ENCODE measurements around the gene HECA.
"Not testable (repeated sequence)": the region's sequence is repeated elsewhere in the genome, so short reads cannot be mapped to it uniquely, and the experiment has no call there.

The HECA gene

DNA sequence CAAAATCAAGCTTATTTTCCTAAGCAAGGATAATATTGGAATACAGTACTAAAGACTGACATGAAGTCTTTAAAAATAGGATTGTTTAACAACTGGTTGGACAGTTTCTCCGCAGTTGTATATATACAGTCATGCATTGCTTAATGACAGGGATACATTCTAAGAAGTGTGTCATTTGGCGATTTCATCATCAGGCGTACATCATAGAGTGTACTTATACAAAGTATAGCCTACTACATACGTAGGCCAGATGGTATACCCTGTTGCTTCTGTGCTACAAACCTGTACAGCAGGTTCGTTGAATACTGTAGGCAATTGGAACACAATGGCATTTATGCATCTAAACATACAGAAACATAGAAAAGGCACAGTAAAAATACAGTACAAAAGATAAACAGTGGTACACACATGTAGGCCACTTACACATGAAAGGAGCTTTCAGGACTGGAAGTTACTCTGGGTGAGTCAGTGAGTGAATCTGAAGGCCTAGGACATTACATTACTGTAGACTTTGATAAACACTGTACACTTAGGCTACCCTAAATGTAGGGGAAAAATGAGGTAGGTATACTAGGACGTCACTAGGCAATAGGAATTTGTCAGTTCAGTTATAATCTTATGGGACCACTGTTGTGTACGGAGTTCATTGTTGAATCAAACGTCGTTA lies 20.1 kb downstream of the HECA start:
- Histone ChIP-seq H3K27me3 (no peaks in the 10 kb centered on the region), H3K36me3 (peaks cover 6% of the 10 kb centered on the region), H3K9me3 (no peaks in the 10 kb centered on the region), H3K4me1 (ENCODE audit: control insufficient read depth in 1 of 2, insufficient read depth in 1 of 2, low read depth in 1 of 2, low read length in 1 of 2) (peaks cover 2 to 7% of the 10 kb centered on the region in 2 experiments), H3K27ac (no peak overlapping the region), H3K4me3 (ENCODE audit: low read depth in 1 of 2, low read length in 1 of 2) (no peak overlapping the region)
- TF ChIP-seq, protein P1, sequence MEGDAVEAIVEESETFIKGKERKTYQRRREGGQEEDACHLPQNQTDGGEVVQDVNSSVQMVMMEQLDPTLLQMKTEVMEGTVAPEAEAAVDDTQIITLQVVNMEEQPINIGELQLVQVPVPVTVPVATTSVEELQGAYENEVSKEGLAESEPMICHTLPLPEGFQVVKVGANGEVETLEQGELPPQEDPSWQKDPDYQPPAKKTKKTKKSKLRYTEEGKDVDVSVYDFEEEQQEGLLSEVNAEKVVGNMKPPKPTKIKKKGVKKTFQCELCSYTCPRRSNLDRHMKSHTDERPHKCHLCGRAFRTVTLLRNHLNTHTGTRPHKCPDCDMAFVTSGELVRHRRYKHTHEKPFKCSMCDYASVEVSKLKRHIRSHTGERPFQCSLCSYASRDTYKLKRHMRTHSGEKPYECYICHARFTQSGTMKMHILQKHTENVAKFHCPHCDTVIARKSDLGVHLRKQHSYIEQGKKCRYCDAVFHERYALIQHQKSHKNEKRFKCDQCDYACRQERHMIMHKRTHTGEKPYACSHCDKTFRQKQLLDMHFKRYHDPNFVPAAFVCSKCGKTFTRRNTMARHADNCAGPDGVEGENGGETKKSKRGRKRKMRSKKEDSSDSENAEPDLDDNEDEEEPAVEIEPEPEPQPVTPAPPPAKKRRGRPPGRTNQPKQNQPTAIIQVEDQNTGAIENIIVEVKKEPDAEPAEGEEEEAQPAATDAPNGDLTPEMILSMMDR (IDR thresholded peaks at IDR 0.05), result no peak

DNA sequence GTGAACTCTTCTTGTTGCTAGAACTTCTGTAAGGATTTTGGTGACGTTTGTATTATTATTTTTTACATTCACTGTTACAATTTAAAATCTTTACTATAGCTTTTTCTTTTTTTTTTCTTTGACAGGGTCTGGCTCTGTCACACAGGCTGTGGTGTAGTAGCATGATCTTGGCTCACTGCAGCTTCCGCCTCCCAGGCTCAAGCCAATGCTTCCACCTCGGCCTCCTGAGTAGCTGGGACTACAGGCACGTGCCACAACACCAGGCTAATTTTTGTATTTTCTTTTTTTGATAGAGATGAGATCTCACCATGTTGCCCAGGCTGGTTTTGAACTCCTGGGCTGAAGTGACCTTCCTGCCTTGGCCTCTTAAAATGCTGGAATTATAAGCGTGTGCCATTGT lies 21.2 kb downstream of the HECA start:
- Histone ChIP-seq H3K9me3 (no peaks in the 10 kb centered on the region), H3K4me1 (ENCODE audit: control insufficient read depth in 1 of 2, insufficient read depth in 1 of 2, low read depth in 1 of 2, low read length in 1 of 2) (no peaks in the 10 kb centered on the region), H3K4me3 (ENCODE audit: low read depth in 1 of 2, low read length in 1 of 2) (no peak overlapping the region), H3K36me3 (peaks cover 6% of the 10 kb centered on the region), H3K27me3 (no peaks in the 10 kb centered on the region), H3K27ac (no peak overlapping the region)
- TF ChIP-seq, protein P1 (IDR thresholded peaks at IDR 0.05), result no peak

DNA sequence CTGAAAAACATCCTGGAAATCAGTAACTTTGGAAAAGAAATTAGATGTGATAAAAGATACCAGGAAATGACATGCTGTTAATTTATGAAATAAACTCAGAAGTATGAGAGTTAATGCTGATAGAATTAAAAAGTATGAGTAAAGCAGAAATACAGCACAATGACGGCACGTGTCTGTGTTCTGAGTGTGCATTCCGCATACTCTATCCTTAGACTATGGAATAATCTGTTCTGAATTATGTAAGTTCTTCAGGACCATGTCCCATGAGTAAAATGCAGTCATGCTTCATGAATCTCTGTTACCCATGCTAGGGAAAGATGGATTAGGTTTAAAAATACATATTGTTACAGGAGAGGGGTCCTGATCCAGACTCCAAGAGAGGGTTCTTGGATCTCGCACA lies 21.7 kb downstream of the HECA start:
- H3K9me3 ChIP-seq, result no peaks in the 10 kb centered on the region
- H3K4me1 ChIP-seq (ENCODE audit: control insufficient read depth in 1 of 2, insufficient read depth in 1 of 2, low read depth in 1 of 2, low read length in 1 of 2), result no peaks in the 10 kb centered on the region
- TF ChIP-seq, protein P1 (IDR thresholded peaks at IDR 0.05), result no peak
- H3K36me3 ChIP-seq, result peaks cover 6% of the 10 kb centered on the region
- no peaks in the 10 kb centered on the region for H3K27me3 ChIP-seq
- no peak overlapping the region for H3K4me3 ChIP-seq (ENCODE audit: low read depth in 1 of 2, low read length in 1 of 2)
- no peak overlapping the region for H3K27ac ChIP-seq

DNA sequence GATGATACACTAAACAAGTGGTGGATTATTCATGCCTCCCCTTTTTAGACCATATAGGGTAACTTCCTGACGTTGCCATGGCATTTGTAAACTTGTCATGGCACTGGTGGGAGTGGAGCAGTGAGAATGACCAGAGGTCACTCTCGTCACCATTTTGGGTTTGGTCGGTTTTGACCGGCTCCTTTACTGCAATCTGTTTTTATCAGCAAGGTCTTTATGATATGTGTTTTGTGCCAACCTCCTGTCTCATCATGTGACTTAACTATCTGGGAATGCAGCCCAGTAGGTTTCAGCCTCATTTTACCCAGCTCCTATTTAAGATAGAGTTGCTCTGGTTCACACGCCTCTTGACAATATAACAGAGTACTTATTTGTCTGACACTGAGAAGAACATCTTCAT lies 22.2 kb downstream of the HECA start:
- not testable (repeated sequence) for H3K4me1 ChIP-seq (ENCODE audit: control insufficient read depth in 1 of 2, insufficient read depth in 1 of 2, low read depth in 1 of 2, low read length in 1 of 2); H3K9me3 ChIP-seq; H3K36me3 ChIP-seq; H3K27me3 ChIP-seq; H3K27ac ChIP-seq; H3K4me3 ChIP-seq (ENCODE audit: low read depth in 1 of 2, low read length in 1 of 2)

DNA sequence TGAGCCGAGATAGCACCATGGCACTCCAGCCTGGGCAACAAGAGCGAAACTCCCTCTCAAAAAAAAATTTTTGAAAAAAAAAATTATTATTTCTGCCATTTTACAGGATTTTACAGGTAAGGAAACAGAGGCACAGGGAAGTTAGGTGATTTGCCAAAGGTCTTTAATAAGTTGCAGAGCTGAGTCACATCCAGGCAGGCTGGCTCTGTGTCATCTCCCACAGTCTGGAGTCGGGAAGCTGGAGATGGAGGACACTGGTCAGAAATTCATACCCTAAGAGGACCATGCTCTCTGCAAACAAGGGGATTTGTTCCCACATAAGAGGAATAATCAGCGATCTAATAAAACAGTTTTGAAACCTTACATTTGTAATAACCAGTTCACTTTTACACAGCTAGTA lies 24.1 kb downstream of the HECA start:
- TF ChIP-seq, protein P1 (IDR thresholded peaks at IDR 0.05), result no peak
- no peaks in the 10 kb centered on the region for H3K4me1 ChIP-seq (ENCODE audit: control insufficient read depth in 1 of 2, insufficient read depth in 1 of 2, low read depth in 1 of 2, low read length in 1 of 2)
- H3K4me3 ChIP-seq (ENCODE audit: low read depth in 1 of 2, low read length in 1 of 2), result no peak overlapping the region
- H3K36me3 ChIP-seq, result peaks cover 6% of the 10 kb centered on the region
- H3K27ac ChIP-seq, result peak overlapping the region; percentile 26
- no peaks in the 10 kb centered on the region for H3K27me3 ChIP-seq
- no peaks in the 10 kb centered on the region for H3K9me3 ChIP-seq

DNA sequence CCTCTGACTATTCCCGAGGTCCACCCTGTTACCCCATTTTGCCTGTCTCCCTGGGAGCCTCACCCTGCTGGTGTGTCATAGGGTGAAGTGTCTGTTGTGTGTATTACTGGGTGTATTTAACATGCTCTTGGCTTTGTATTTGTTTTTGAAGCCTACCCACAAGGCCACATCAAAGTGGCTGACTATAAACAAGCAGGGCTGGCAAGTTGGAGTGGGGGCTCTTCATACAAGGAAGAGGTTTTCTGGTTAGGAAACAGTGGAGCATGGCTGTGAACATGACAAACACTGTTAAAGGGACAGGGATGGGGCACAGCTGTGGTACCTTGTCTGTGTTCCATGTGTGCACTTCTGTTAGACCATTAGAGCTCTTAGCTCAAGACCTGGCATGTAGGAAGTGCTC lies 26.3 kb downstream of the HECA start:
- peaks cover 10% of the 10 kb centered on the region for H3K36me3 ChIP-seq
- H3K4me3 ChIP-seq (ENCODE audit: low read depth in 1 of 2, low read length in 1 of 2), result no peak overlapping the region
- no peaks in the 10 kb centered on the region for H3K4me1 ChIP-seq (ENCODE audit: control insufficient read depth in 1 of 2, insufficient read depth in 1 of 2, low read depth in 1 of 2, low read length in 1 of 2)
- H3K27me3 ChIP-seq, result no peaks in the 10 kb centered on the region
- TF ChIP-seq, protein P1 (IDR thresholded peaks at IDR 0.05), result no peak
- no peaks in the 10 kb centered on the region for H3K9me3 ChIP-seq
- H3K27ac ChIP-seq, result no peak overlapping the region

All from neutrophil (primary cell).